HG03103 (cell line): Measurements from ENCODE around the gene RAPGEF1.
"Not testable (repeated sequence)": the region's sequence is repeated elsewhere in the genome, so short reads cannot be mapped to it uniquely, and the experiment has no call there.

Experiments
- ATAC-seq: cut with Tn5 transposase; IDR thresholded peaks from one replicate; pipeline ENCODE4 v1.9.1; 2021; ENCODE audit warnings: low read depth; ENCODE audit not compliant: unreplicated experiment

RAPGEF1 gene

DNA sequence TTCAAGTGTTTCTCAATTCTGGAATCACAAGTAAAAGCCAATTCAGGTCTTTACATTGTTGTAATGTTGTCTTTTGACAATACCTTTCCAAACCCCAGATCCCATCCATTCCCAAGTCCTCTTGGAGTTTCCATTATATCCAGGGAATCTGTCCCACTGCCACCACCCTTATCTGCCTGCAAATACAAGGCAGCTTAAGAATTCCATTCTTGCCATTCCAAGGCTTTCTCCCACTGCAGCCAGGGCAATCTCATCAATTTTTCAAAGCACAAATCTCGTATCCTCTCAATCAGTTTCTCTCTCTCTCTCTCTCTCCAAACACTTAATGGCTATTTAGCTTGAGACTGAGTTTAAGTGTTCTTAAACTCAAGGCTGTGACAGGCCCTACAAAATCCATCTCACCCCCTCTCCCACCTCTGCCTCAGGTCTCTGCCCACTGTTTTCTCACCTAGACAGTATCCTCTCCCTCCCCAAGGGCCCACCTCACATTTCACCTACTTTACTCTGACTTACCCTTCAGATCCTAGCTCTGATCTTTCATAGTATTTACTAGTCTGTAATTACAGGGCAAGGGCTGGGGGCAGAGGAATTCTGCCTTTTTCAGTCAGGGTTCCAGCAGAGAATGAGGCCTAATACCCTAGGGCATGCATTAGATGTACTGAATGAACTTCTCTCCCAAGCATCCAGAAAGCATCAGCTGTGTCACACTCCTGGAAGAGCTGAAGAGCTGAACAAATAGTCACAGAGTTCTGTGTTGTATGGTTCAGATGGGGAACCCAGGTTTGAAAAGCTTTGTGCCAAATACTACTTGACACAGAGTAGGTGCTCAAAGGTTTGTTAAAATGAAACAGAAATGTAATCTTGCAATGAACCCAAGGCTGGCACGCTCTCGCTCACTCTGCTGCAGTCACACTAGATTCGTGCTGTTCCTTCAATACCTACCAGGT, 46.0 kb downstream of the RAPGEF1 start:
- ATAC-seq = no peak

GRCh38 chr9:131692612-131693562, 47.0 kb downstream of the RAPGEF1 start:
- ATAC-seq = no peak

- ATAC-seq = no peak
Observed at GRCh38 chr9:131691969-131692611, 47.8 kb downstream of the RAPGEF1 start.

DNA sequence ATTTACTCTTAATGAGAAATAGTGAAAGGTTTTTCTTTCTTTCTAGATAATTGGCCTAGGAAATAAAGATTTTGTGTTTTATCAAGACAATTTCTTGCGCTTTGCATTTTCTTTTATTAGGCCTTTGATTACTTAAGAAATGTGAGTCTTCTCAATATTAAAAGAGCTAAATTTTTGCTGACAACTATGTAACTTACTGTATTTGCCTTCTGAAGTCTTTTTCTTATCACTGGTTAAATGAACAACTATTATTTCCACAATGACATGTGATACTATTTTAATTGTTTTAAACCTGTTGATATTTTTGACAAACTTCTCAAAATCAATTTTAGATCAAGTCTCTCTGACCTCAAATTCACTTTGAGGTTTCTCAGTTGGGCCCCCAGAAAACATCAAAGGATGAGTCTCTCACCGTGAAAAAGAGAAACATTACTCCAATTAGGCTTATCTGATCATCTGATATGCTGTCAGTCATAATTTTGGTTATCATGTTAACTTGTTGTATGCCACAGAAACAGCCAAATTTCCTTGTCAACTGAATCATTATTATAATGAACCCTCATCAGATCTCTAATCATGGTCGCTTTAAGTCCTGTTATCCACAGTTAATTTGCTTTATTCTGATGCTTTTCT, 48.8 kb downstream of the RAPGEF1 start:
- ATAC-seq = no peak

DNA sequence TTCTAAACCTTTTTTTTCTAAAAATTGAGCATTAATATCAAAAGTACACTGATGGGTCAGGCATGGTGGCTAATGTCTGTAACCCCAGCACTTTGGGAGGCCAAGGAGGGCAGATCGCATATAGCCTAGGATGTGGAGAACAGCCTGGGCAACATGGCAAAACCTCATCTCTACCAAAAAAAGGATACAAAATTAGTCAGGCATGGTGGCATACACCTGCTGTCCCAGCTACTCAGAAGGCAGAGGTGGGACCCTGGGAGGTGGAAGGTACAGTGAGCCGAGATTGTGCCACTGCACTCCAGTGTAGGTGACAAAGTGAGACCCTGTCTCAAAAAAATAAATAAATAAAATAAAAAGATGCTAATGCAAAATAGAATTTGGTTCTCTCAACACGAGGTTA, 49.4 kb downstream of the RAPGEF1 start:
- no peak for ATAC-seq

DNA sequence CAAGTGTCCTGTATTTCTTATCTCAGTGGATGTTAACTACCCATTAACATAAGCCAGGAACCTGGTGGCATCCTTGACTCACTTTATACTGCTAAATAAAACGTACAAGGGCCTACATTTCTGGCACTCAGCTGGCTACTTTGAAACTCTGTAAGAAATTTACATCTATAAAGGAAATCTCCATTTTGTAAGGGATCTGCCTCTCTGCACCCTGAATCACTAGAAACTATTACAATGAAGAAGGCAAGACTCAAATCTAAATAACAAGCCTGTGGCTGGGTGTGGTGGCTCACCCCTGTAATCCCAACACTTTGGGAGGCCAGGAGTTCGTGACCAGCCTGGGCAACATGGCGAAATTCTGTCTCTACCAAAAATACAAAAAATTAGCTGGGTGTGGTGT, 51.5 kb downstream of the RAPGEF1 start:
- no peak for ATAC-seq

- peak; percentile 58 for ATAC-seq
Observed at GRCh38 chr9:131685753-131686706, 53.8 kb downstream of the RAPGEF1 start.

GRCh38 chr9:131683094-131683493, 56.8 kb downstream of the RAPGEF1 start:
- ATAC-seq = not testable (repeated sequence)

DNA sequence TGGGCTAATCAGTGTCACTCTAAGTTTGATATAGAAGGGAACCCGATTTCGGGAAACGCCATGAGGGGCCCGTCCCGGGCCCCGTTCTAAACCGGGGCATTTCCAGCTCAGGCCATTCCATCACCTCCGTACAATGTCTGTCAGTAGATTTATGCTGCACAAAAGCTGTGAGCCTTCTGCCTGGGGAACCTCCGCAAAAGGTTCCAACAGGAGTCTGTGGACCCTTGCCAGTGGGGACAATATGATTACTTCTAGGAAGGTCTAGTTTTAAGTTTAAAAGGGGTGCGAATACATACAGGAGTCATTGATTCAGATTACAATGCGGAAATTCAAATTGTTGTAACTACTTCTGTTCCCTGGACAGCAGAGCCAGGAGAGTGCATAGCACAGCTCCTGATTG, 57.6 kb downstream of the RAPGEF1 start:
- no peak for ATAC-seq

DNA sequence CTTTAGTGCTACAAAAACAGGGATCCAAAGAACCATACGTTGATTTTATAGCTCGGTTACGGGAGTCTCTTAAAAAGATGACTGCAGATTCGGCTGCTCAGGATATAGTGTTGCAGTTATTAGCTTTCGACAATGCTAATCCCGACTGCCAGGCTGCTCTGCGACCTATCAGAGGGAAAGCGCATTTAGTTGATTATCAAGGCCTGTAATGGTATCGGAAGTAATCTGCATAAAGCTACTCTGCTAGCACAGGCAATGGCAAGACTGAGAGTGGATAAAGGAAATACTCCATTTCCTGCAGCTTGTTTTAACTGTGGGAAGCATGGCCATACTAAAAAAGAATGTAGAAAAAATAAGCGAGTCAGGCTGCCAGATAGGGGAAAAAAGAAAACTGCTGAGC, 58.0 kb downstream of the RAPGEF1 start:
- ATAC-seq = not testable (repeated sequence)

DNA sequence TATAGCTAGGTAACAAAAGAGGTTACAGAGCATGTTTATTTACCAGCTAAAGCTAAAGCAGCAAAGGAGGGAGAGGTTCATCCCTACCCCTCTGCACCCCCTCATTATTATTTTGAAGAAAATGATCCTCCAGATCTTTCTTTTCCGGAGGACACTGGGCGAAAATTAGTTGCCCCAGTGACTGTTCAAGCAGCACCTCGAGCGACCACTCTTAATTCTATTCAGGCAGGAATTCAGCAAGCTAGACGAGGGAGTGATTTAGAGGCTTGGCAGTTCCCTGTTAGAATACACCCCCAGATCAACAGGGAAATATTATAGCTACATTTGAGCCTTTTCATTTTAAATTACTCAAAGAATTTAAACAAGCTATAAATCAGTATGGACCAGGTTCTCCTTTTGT, 58.8 kb downstream of the RAPGEF1 start:
- ATAC-seq = not testable (repeated sequence)

DNA sequence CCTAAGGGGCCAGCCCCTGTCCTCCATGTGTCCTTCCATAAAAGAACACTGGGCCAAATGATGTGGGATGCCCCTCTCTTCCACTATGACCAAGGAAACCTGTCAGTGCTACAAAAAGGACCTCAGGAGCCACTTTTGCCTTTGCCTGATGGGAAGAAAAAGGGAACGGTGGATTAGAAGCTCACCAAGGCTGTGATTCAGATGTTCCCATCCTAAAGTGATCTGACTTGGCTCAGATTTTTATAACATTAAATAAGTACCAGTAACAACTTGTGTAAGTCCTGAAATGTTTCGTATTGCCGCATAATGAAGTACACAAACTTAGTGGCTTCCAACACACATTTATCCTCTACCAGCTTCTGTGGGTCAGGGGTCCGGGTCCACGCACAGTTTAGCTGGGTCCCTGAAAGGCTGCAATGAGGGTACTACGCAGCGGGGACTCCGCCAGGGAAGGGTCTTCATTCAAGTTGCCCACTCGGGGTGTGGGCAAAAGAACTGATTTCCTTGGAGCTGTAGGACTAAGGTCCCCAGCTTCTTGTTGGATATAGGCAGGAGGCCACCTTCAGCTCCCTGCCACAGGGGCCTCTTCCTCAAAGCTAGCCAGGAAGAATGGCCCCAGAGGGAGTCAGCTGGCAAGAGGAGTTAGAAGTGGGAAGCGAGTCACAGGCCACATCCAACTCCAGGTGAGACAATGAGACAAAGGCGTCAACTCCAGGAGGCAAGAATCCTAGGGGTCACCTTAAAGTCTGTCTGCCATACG, 60.4 kb downstream of the RAPGEF1 start:
- ATAC-seq = no peak

GRCh38 chr9:131678499-131679111, 61.3 kb downstream of the RAPGEF1 start:
- ATAC-seq = peak; percentile 80

GRCh38 chr9:131677444-131678180, 62.3 kb downstream of the RAPGEF1 start:
- no peak for ATAC-seq

- no peak for ATAC-seq
Observed at GRCh38 chr9:131677049-131677443, 62.8 kb downstream of the RAPGEF1 start.

GRCh38 chr9:131676431-131676972, 63.4 kb downstream of the RAPGEF1 start:
- no peak for ATAC-seq

DNA sequence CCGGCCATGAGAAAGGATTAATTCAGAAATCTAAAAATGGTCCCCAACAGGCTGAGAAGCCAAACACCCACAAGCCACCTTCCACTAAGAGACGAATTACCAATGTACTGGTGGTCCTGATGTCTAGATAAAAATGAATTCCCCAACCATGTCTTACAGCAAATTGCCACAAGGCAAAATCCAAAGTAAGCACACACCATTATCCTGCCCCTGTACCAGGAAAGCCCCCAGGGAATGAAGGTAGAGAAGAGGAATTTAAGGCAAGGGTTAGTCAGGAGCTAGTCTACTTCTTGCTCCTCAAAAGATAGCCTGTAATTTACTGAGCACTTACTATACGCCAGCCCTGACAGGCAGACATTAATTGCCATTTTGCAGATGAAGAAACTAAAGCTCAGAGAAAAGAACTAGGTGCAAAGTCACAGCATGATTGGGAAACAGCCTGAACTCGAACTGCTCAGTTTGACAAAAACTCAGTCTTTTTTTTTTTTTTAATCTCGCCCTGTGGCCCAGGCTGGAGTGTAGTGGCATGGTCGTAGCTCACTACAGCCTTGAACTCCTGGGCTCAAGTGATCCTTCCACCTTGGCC, 64.3 kb downstream of the RAPGEF1 start:
- ATAC-seq = no peak
